Right lobe of liver (tissue), 4 donors: Measurements from ENCODE around the gene MAGEF1.

Source experiments
- CTCF ChIP-seq, 4 donors: fragments of 200-600 bp in 3 of 4; fragments of 450-650 bp in 1 of 4; IDR thresholded peaks; one replicate each; pipeline versions ENCODE4 v1.5.1 to v1.8.0; 2016 to 2022; ENCODE audit warnings: antibody characterized with exemption in 4 of 4, mild to moderate bottlenecking in 2 of 4
- POLR2A ChIP-seq: fragments of 450-650 bp; IDR thresholded peaks from one replicate; pipeline ENCODE4 v1.6.1; 2017; ENCODE audit warnings: antibody characterized with exemption, mild to moderate bottlenecking
- donor health status: DM: no; HTN: no; CAD: no.
- donor health status: DM: no; HTN: no; CAD: no.
- donor health status: DM: no; HTN: yes; CAD: no.

- TF ChIP-seq CTCF (IDR thresholded peaks at IDR 0.05) (no peak), POLR2A (no peak)
Observed at GRCh38 chr3:184717399-184717983, 5.6 kb upstream of the MAGEF1 start.
